ENCODE data around the gene MCTP2. TPM values are rescaled to one million over a fixed set of nuclear protein-coding genes. Genes with fewer than 3 reads are reported as not detected.

The MCTP2 gene
- total and polyA plus RNA-seq, 2 of the 13 experiments (the other 11 are each of a cell fraction or from before 2014, with no cell fraction given) = 5.1 to 8.6 TPM

DNA sequence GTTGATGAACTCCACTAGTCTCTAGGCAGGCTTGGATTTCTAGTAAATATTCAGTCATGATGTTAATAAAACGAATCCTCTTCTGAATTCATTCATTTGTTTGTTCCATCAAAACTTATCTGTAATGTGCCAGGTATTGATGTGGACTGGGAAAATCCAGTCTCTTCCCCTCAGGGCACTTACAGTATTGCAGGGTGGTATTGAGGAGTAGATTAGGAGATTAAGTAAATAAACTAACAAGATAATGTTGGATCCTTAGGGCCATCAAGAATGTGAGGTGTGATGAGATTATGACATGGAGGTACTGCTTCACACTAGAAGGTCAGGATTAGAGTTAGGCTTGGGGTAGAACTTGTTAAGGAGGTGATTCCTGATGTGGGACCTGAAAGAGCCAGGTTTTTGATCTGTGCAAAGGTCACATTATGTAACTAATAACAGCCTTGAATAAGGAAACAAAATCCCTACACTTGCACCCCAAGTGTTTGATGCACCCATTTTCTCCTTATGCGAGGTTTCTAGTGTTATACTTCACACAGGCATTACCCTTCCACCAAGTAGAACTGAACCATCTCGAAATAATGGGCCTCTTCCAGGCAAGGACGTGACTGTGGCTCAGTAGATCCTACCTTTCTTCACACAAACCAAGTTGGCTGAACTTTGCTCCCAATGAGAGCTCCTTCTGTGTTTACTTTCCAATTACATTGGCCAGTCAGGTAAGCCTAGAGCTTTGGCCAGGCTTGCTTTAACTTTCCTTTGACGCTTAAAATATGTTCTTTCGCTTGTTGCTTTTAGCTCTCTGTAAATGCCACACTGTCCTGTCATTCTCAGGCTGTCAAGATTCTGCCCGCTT lies 16.7 kb downstream of the MCTP2 start (continued):
- TF ChIP-seq, protein P1, sequence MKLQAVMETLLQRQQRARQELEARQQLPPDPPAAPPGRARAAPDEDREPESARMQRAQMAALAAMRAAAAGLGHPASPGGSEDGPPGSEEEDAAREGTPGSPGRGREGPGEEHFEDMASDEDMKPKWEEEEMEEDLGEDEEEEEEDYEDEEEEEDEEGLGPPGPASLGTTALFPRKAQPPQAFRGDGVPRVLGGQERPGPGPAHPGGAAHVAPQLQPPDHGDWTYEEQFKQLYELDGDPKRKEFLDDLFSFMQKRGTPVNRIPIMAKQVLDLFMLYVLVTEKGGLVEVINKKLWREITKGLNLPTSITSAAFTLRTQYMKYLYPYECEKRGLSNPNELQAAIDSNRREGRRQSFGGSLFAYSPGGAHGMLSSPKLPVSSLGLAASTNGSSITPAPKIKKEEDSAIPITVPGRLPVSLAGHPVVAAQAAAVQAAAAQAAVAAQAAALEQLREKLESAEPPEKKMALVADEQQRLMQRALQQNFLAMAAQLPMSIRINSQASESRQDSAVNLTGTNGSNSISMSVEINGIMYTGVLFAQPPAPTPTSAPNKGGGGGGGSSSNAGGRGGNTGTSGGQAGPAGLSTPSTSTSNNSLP (IDR thresholded peaks at IDR 0.05; ENCODE audit: low read depth, low read length) = no peak
- TF ChIP-seq PHF21A (CRISPR knock-in tag; IDR thresholded peaks at IDR 0.05) = peak; percentile 64
- no peak for TF ChIP-seq FIP1L1 (IDR thresholded peaks at IDR 0.05; ENCODE audit: borderline replicate concordance, insufficient read depth, low read depth, low read length)
- TF ChIP-seq CHD4 (IDR thresholded peaks at IDR 0.05; ENCODE audit: borderline replicate concordance, low read length) = 0 out of 2 replicates have a peak, but pooled peaks have one; percentile 48
- peak; percentile 66 for TF ChIP-seq GATAD2A (CRISPR knock-in tag; IDR thresholded peaks at IDR 0.05)
- 0 out of 2 replicates have a peak, but pooled peaks have one; percentile 45 for TF ChIP-seq KDM6A (CRISPR knock-in tag; IDR thresholded peaks at IDR 0.05; ENCODE audit: low read depth)
- peak; percentile 25; the same call in 1 of the 2 replicates for TF ChIP-seq FOSL2 (CRISPR knock-in tag; IDR thresholded peaks at IDR 0.05)
- no peak for TF ChIP-seq ZSCAN12 (CRISPR knock-in tag; IDR thresholded peaks at IDR 0.05)
- no peak for TF ChIP-seq ZNF747 (CRISPR knock-in tag; IDR thresholded peaks at IDR 0.05; ENCODE audit: borderline replicate concordance)
- no peak for TF ChIP-seq RFX5 (IDR thresholded peaks at IDR 0.05; ENCODE audit: low read depth, low read length)
- no peak for TF ChIP-seq ZC3H4 (CRISPR knock-in tag; IDR thresholded peaks at IDR 0.05; ENCODE audit: borderline replicate concordance)
- no peak for TF ChIP-seq FOXA1 (IDR thresholded peaks at IDR 0.05)
- TF ChIP-seq FOXA1 (CRISPR knock-in tag; IDR thresholded peaks at IDR 0.05) = peak; percentile 88
- no peak for TF ChIP-seq MAZ (IDR thresholded peaks at IDR 0.05; ENCODE audit: borderline replicate concordance, low read depth, low read length)
- no peak for TF ChIP-seq MAZ (CRISPR knock-in tag; IDR thresholded peaks at IDR 0.05; ENCODE audit: low read depth)
- TF ChIP-seq, protein P2, sequence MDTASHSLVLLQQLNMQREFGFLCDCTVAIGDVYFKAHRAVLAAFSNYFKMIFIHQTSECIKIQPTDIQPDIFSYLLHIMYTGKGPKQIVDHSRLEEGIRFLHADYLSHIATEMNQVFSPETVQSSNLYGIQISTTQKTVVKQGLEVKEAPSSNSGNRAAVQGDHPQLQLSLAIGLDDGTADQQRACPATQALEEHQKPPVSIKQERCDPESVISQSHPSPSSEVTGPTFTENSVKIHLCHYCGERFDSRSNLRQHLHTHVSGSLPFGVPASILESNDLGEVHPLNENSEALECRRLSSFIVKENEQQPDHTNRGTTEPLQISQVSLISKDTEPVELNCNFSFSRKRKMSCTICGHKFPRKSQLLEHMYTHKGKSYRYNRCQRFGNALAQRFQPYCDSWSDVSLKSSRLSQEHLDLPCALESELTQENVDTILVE (CRISPR knock-in tag; IDR thresholded peaks at IDR 0.05) = no peak
- no peak for TF ChIP-seq ZFP62 (CRISPR knock-in tag; IDR thresholded peaks at IDR 0.05)
- peak; percentile 38; the same call in 1 of the 2 replicates for TF ChIP-seq NCOA2 (CRISPR knock-in tag; IDR thresholded peaks at IDR 0.05)
- TF ChIP-seq KDM5B (CRISPR knock-in tag; IDR thresholded peaks at IDR 0.05; ENCODE audit: borderline replicate concordance) = no peak
- no peak for TF ChIP-seq MYC (CRISPR knock-in tag; IDR thresholded peaks at IDR 0.05; ENCODE audit: borderline replicate concordance)
- no peak for TF ChIP-seq GABPB1 (CRISPR knock-in tag; IDR thresholded peaks at IDR 0.05)
- TF ChIP-seq, protein P3, sequence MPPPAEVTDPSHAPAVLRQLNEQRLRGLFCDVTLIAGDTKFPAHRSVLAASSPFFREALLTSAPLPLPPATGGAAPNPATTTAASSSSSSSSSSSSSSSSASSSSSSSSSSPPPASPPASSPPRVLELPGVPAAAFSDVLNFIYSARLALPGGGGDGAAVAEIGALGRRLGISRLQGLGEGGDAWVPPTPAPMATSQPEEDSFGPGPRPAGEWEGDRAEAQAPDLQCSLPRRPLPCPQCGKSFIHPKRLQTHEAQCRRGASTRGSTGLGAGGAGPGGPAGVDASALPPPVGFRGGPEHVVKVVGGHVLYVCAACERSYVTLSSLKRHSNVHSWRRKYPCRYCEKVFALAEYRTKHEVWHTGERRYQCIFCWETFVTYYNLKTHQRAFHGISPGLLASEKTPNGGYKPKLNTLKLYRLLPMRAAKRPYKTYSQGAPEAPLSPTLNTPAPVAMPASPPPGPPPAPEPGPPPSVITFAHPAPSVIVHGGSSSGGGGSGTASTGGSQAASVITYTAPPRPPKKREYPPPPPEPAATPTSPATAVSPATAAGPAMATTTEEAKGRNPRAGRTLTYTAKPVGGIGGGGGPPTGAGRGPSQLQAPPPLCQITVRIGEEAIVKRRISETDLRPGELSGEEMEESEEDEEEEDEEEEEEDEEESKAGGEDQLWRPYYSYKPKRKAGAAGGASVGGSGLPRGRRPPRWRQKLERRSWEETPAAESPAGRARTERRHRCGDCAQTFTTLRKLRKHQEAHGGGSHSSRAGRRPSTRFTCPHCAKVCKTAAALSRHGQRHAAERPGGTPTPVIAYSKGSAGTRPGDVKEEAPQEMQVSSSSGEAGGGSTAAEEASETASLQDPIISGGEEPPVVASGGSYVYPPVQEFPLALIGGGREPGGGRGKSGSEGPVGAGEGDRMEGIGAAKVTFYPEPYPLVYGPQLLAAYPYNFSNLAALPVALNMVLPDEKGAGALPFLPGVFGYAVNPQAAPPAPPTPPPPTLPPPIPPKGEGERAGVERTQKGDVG (CRISPR knock-in tag; IDR thresholded peaks at IDR 0.05; ENCODE audit: borderline replicate concordance) = no peak
- no peak for TF ChIP-seq ZNF75D (CRISPR knock-in tag; IDR thresholded peaks at IDR 0.05; ENCODE audit: borderline replicate concordance)
- no peak for TF ChIP-seq CBX1 (IDR thresholded peaks at IDR 0.05; ENCODE audit: low read depth)

Measured in HepG2 (cell line).